LNCaP clone FGC (cell line): ENCODE measurements around the gene NR2E1.

ENCODE experiments used
- DNase-seq: peaks from one replicate; pipeline ENCODE4 v3.0.0-alpha.2; 2011; ENCODE audit warnings: low read depth
- H3K4me3 ChIP-seq: 2 replicates; pipeline ENCODE4 v1.5.1; 2011; ENCODE audit warnings: mild to moderate bottlenecking, low read depth, low read length, control low read depth
- TF ChIP-seq, protein P1 (sequence below): IDR thresholded peaks from 2 replicates; pipeline ENCODE4 v1.5.1; 2012; ENCODE audit warnings: mild to moderate bottlenecking; ENCODE audit not compliant: control insufficient read depth, insufficient read depth; ENCODE audit errors: extremely low read depth

Gene NR2E1

GRCh38 chr6:108171918-108172516 lies 6.2 kb downstream of the NR2E1 start:
- TF ChIP-seq, protein P1, sequence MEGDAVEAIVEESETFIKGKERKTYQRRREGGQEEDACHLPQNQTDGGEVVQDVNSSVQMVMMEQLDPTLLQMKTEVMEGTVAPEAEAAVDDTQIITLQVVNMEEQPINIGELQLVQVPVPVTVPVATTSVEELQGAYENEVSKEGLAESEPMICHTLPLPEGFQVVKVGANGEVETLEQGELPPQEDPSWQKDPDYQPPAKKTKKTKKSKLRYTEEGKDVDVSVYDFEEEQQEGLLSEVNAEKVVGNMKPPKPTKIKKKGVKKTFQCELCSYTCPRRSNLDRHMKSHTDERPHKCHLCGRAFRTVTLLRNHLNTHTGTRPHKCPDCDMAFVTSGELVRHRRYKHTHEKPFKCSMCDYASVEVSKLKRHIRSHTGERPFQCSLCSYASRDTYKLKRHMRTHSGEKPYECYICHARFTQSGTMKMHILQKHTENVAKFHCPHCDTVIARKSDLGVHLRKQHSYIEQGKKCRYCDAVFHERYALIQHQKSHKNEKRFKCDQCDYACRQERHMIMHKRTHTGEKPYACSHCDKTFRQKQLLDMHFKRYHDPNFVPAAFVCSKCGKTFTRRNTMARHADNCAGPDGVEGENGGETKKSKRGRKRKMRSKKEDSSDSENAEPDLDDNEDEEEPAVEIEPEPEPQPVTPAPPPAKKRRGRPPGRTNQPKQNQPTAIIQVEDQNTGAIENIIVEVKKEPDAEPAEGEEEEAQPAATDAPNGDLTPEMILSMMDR = no peak
- no peak for DNase-seq
- no peak overlapping the region for H3K4me3 ChIP-seq

GRCh38 chr6:108174371-108175175 lies 8.8 kb downstream of the NR2E1 start:
- TF ChIP-seq, protein P1 = no peak
- H3K4me3 ChIP-seq = no peak overlapping the region
- DNase-seq = no peak

- DNase-seq = no peak
- H3K4me3 ChIP-seq = no peak overlapping the region
- TF ChIP-seq, protein P1 = no peak
Observed at GRCh38 chr6:108175176-108175591, 9.4 kb downstream of the NR2E1 start.

DNA sequence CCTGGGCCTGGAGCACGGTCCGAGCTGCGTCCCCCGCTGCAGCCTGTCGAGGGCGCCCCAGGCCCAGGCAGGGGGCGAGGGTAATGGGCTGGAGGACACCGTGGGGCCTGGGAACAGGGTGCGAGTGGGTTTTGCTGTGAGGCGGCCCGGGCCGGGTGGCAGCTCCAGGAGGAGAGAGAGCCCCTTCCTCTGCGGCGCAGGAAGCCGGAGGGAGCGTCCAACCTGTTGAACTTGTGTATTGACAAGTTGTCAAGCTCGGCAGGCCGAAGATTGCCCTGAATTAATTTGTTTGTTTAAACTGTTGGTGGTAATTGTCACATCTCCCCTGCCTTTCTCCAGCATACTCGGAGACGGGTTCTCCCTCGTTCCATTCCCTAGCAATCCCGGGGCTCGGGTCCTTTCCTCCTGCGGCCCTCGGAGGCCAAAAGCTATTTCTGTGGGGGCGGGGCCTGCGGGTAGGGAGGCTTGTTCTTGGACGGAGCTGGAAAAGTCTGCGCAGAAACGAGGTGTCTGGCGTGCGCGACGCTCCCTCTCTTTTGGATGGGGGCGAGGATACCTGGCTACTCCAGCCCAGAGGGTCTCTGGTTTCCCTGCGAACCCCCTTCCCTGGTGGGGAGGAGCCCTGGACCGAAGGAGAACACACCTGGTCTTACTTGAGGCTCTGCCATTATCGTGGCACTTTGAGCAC lies 9.9 kb downstream of the NR2E1 start:
- DNase-seq = no peak

GRCh38 chr6:108176281-108177089 lies 10.7 kb downstream of the NR2E1 start:
- TF ChIP-seq, protein P1 = no peak
- H3K4me3 ChIP-seq = no peak overlapping the region
- no peak for DNase-seq

More for the DNA sequence above, 9.9 kb downstream of the NR2E1 start:
- no peak overlapping the region for H3K4me3 ChIP-seq
- TF ChIP-seq, protein P1 = no peak

DNA sequence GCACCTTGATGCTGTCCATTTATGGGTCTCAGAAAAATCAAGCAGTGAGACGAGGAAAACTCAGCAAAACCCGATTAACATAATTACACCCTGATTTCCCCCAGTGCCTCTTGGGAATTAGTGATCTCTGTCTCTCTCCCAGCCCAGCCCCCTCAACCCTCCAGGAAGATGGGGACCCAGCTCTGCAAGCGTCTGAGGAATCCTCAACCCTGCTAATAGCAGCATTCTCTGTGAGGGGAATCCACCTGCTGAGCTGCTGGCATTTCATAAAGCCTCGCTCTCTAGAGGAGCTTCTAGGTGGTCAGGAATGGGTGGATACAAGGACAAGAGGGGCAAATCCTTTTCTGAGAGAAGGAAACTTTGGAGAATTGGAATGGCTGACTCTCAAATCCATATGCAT lies 13.9 kb downstream of the NR2E1 start:
- H3K4me3 ChIP-seq = no peak overlapping the region
- TF ChIP-seq, protein P1 = no peak
- no peak for DNase-seq
